Measurements from ENCODE around the gene CTNNA1.

- TF ChIP-seq, protein P1, sequence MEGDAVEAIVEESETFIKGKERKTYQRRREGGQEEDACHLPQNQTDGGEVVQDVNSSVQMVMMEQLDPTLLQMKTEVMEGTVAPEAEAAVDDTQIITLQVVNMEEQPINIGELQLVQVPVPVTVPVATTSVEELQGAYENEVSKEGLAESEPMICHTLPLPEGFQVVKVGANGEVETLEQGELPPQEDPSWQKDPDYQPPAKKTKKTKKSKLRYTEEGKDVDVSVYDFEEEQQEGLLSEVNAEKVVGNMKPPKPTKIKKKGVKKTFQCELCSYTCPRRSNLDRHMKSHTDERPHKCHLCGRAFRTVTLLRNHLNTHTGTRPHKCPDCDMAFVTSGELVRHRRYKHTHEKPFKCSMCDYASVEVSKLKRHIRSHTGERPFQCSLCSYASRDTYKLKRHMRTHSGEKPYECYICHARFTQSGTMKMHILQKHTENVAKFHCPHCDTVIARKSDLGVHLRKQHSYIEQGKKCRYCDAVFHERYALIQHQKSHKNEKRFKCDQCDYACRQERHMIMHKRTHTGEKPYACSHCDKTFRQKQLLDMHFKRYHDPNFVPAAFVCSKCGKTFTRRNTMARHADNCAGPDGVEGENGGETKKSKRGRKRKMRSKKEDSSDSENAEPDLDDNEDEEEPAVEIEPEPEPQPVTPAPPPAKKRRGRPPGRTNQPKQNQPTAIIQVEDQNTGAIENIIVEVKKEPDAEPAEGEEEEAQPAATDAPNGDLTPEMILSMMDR (conservative IDR thresholded peaks at IDR 0.05; ENCODE audit: low read depth, low read length) = no peak
- no peak for TF ChIP-seq EZH2 (IDR thresholded peaks at IDR 0.05; ENCODE audit: low read length, unreplicated experiment)
Measured at GRCh38 chr5:138828556-138828955, 75.3 kb downstream of the CTNNA1 start.

All from PC-3 (cell line).